Measurements from ENCODE around the gene GPHN. TPM values are rescaled to one million over a fixed set of nuclear protein-coding genes. Genes with fewer than 3 reads are reported as not detected.

The GPHN gene
- total and polyA plus RNA-seq, 4 donors, result 9.1 to 57.6 (median 33.9) TPM

DNA sequence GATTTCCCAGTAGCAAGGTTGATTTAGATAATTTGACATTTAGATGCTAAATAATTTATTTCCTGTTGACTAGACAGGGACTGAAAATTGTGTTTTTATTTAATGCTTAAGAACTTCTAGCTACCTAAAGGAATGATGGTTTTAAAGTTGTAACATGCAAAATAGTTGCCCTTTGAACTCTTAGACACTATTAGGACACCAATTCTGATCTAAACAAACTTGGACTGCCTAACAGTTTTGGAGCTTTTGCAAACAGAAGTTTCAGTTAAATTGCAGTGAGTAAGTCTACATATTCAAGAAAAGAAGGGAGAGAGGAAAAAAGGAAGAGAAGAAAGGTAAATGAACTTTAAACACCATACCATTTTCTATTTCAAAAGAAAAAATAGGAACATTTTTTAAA, 492.0 kb downstream of the GPHN start:
- H3K9me3 ChIP-seq (ENCODE audit: control insufficient read depth in 4 of 4, insufficient read depth in 3 of 4, low read length in 3 of 4), result no peaks in the 10 kb centered on the region
- H3K27me3 ChIP-seq (ENCODE audit: control insufficient read depth in 3 of 3, insufficient read depth in 3 of 3, low read length in 2 of 3), result no peaks in the 10 kb centered on the region
- no peak overlapping the region for H3K27ac ChIP-seq (ENCODE audit: low read depth in 1 of 2, low read length in 1 of 2)
- H3K9ac ChIP-seq (ENCODE audit: insufficient read depth in 1 of 2, low read length in 2 of 2), result no peak overlapping the region
- no peak overlapping the region for H3K4me3 ChIP-seq
- no peaks in the 10 kb centered on the region for H3K36me3 ChIP-seq (ENCODE audit: control insufficient read depth in 4 of 4, insufficient read depth in 4 of 4, low read length in 4 of 4)
- H3K4me1 ChIP-seq (ENCODE audit: control insufficient read depth in 5 of 5, insufficient read depth in 5 of 5, low read length in 5 of 5), result no peaks in the 10 kb centered on the region
- DNase-seq (no peak), ATAC-seq (ENCODE audit: insufficient read depth, low FRiP score) (no peak)
- no peak for TF ChIP-seq CTCF (IDR thresholded peaks at IDR 0.05; ENCODE audit: control extremely low read depth, extremely low read depth)

DNA sequence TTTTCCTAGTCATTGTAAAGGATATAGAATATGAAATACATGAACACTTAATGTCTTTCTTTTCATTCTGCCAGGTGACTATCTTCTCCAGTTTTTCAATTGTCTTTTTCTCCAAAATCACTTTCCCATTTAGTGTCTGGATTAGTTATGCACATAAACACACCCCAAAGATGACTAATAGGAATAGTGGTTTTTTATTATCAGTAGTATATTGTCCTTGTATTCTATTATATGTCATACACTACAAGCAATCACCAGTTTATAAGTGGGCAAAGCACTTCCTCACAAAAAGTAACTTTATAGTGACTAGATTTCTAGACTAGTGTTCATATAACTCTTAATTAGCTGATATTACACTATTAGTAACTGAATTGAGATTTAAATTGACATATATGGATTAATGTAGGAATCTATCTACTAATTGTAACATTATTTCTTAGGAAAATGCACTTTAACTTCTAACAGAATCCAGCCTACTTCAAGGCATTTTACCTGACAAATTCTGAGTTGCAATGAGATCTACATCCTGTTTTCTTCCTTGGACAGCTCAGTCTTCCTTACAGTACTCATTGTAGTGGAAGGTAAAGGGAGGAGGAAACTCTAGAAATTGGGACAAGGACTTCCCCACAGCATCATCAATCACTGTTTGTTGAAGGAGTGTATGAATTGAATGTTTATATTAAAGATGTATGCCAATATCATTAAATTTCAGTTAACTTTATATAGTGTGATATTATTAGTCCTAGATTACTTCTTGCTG, 495.2 kb downstream of the GPHN start:
- ATAC-seq (ENCODE audit: insufficient read depth, low FRiP score) (no peak), DNase-seq (no peak)
- no peak for TF ChIP-seq CTCF (IDR thresholded peaks at IDR 0.05; ENCODE audit: control extremely low read depth, extremely low read depth)
- H3K36me3 ChIP-seq (ENCODE audit: control insufficient read depth in 4 of 4, insufficient read depth in 4 of 4, low read length in 4 of 4), result no peaks in the 10 kb centered on the region
- no peaks in the 10 kb centered on the region for H3K27me3 ChIP-seq (ENCODE audit: control insufficient read depth in 3 of 3, insufficient read depth in 3 of 3, low read length in 2 of 3)
- H3K4me1 ChIP-seq (ENCODE audit: control insufficient read depth in 5 of 5, insufficient read depth in 5 of 5, low read length in 5 of 5), result no peaks in the 10 kb centered on the region
- no peak overlapping the region for H3K9ac ChIP-seq (ENCODE audit: insufficient read depth in 1 of 2, low read length in 2 of 2)
- H3K4me3 ChIP-seq, result no peak overlapping the region
- H3K27ac ChIP-seq (ENCODE audit: low read depth in 1 of 2, low read length in 1 of 2), result no peak overlapping the region
- H3K9me3 ChIP-seq (ENCODE audit: control insufficient read depth in 4 of 4, insufficient read depth in 3 of 4, low read length in 3 of 4), result no peaks in the 10 kb centered on the region

GRCh38 chr14:67004521-67004920, 496.6 kb downstream of the GPHN start:
- Histone ChIP-seq H3K36me3 (ENCODE audit: control insufficient read depth in 4 of 4, insufficient read depth in 4 of 4, low read length in 4 of 4) (no peaks in the 10 kb centered on the region), H3K4me3 (no peak overlapping the region), H3K27me3 (ENCODE audit: control insufficient read depth in 3 of 3, insufficient read depth in 3 of 3, low read length in 2 of 3) (no peaks in the 10 kb centered on the region), H3K9me3 (ENCODE audit: control insufficient read depth in 4 of 4, insufficient read depth in 3 of 4, low read length in 3 of 4) (no peaks in the 10 kb centered on the region), H3K27ac (ENCODE audit: low read depth in 1 of 2, low read length in 1 of 2) (no peak overlapping the region), H3K4me1 (ENCODE audit: control insufficient read depth in 5 of 5, insufficient read depth in 5 of 5, low read length in 5 of 5) (no peaks in the 10 kb centered on the region), H3K9ac (ENCODE audit: insufficient read depth in 1 of 2, low read length in 2 of 2) (no peak overlapping the region)
- 61 to 97% methylated on average over 2 of the region's 2 CpGs for WGBS, 2 donors
- ATAC-seq (ENCODE audit: insufficient read depth, low FRiP score), result no peak
- DNase-seq, result no peak
- TF ChIP-seq CTCF (IDR thresholded peaks at IDR 0.05; ENCODE audit: control extremely low read depth, extremely low read depth), result no peak

- Histone ChIP-seq H3K4me1 (ENCODE audit: control insufficient read depth in 5 of 5, insufficient read depth in 5 of 5, low read length in 5 of 5) (no peaks in the 10 kb centered on the region), H3K9me3 (ENCODE audit: control insufficient read depth in 4 of 4, insufficient read depth in 3 of 4, low read length in 3 of 4) (no peaks in the 10 kb centered on the region), H3K27ac (ENCODE audit: low read depth in 1 of 2, low read length in 1 of 2) (no peak overlapping the region), H3K4me3 (no peak overlapping the region), H3K9ac (ENCODE audit: insufficient read depth in 1 of 2, low read length in 2 of 2) (no peak overlapping the region), H3K36me3 (ENCODE audit: control insufficient read depth in 4 of 4, insufficient read depth in 4 of 4, low read length in 4 of 4) (no peaks in the 10 kb centered on the region), H3K27me3 (ENCODE audit: control insufficient read depth in 3 of 3, insufficient read depth in 3 of 3, low read length in 2 of 3) (no peaks in the 10 kb centered on the region)
- DNase-seq (no peak), ATAC-seq (ENCODE audit: insufficient read depth, low FRiP score) (no peak)
- TF ChIP-seq CTCF (IDR thresholded peaks at IDR 0.05; ENCODE audit: control extremely low read depth, extremely low read depth), result no peak
- WGBS, 2 donors, result 38 to 67% methylated on average over 1 of the region's 1 CpG
These were observed 502.7 kb downstream of the GPHN start for GRCh38 chr14:67010602-67011001.

Measured in lung (tissue), 12 donors.